ENCODE data around the gene STX1B.

GRCh38 chr16:30944352-30944751 is 66.1 kb downstream of the STX1B start:
- TF ChIP-seq CTCF (conservative IDR thresholded peaks at IDR 0.05) (no peak), ZFX (IDR thresholded peaks at IDR 0.05) (no peak)

Measured in C4-2B (cell line).